GM12878 (cell line): ENCODE results near the gene CLNK. TPM values are rescaled to one million over a fixed set of nuclear protein-coding genes. Genes with fewer than 3 reads are reported as not detected.

Experiments
- ATAC-seq: fragments of 200-7000 bp; cut with Tn5 transposase; 3 replicates; pipeline ENCODE4 v1.9.1; 2020; ENCODE audit warnings: mild to moderate bottlenecking, moderate library complexity
- BruUV-seq: library from RNA; stranded (reverse); fragments of 400-500 nt; replicated peaks from 2 replicates; lab custom pipeline; 2021; lab: Mats Ljungman, UMichigan
- CTCF ChIA-PET: fragments of 300-600 bp; sonication (Branson Sonifier 250); formaldehyde crosslinking; extraction: SDS; loops from one replicate; lab custom pipeline; 2021; ENCODE audit warnings: inconsistent platforms; lab: Yijun Ruan, JAX
- POLR2A ChIA-PET: fragments of 350-600 bp; formaldehyde crosslinking; extraction: SDS; loops from one replicate; lab custom pipeline; 2021; ENCODE audit warnings: inconsistent platforms; lab: Charles Lee
- RAD21 ChIA-PET: fragments of 300-600 bp; sonication (Branson Sonifier 250); formaldehyde crosslinking; loops from one replicate; lab custom pipeline; 2023; ENCODE audit warnings: antibody characterized with exemption; ENCODE audit not compliant: unreplicated experiment; lab: Charles Lee
- SMC1A ChIA-PET: fragments of 300-600 bp; sonication (Branson Sonifier 250); formaldehyde crosslinking; loops from one replicate; lab custom pipeline; 2023; ENCODE audit not compliant: unreplicated experiment, uncharacterized antibody; lab: Charles Lee
- DNase-seq: peaks from one replicate; pipeline ENCODE4 v3.0.0-alpha.2; 2011; ENCODE audit warnings: low read depth, low spot score
- FAIRE-seq: peaks from 3 replicates; lab custom pipeline; 2011; peaks lifted over from hg19 to GRCh38; lab: Jason Lieb, UNC
- H2AFZ ChIP-seq: 2 replicates; pipeline ENCODE4 v1.6.0; 2011; ENCODE audit warnings: low read depth, low read length, control low read depth; ENCODE audit not compliant: control insufficient read depth
- H3K27ac ChIP-seq: 2 replicates; pipeline ENCODE4 v1.5.1; 2011; ENCODE audit warnings: control low read depth; ENCODE audit not compliant: control insufficient read depth, insufficient read depth
- H3K27me3 ChIP-seq, 2 experiments: replicated peaks in 1 of 2; 2 replicates each; pipeline versions ENCODE4 v1.6.0 to v1.6.1; 2011; ENCODE audit warnings: low read length in 1 of 2; ENCODE audit not compliant: control insufficient read depth in 2 of 2, insufficient read depth in 2 of 2
- H3K36me3 ChIP-seq, 2 experiments: 2 replicates each; pipeline ENCODE4 v1.5.1; 2011; ENCODE audit warnings: low read length in 1 of 2; ENCODE audit not compliant: control insufficient read depth in 2 of 2, insufficient read depth in 2 of 2
- H3K4me1 ChIP-seq: 2 replicates; pipeline ENCODE4 v1.6.1; 2011; ENCODE audit warnings: mild to moderate bottlenecking, low read length, moderate library complexity, mixed read lengths; ENCODE audit not compliant: control insufficient read depth, insufficient read depth
- H3K4me2 ChIP-seq: 2 replicates; pipeline ENCODE4 v1.6.0; 2011; ENCODE audit warnings: control low read depth; ENCODE audit not compliant: control insufficient read depth, insufficient read depth
- H3K4me3 ChIP-seq: fragments of 200-600 bp; sonication (generic); 2 replicates; pipeline ENCODE4 v1.5.1; 2016
- H3K79me2 ChIP-seq: 2 replicates; pipeline ENCODE4 v1.6.0; 2011; ENCODE audit warnings: low read length; ENCODE audit not compliant: control insufficient read depth, insufficient read depth
- H3K9ac ChIP-seq: 2 replicates; pipeline ENCODE4 v1.8.0; 2011; ENCODE audit warnings: low read length, control low read depth, mixed read lengths; ENCODE audit not compliant: control insufficient read depth, insufficient read depth
- H3K9me3 ChIP-seq: replicated peaks from 3 replicates; pipeline ENCODE4 v1.5.1; 2011; ENCODE audit warnings: mild to moderate bottlenecking, low read length; ENCODE audit not compliant: control insufficient read depth, insufficient read depth
- H4K20me1 ChIP-seq: 2 replicates; pipeline ENCODE4 v1.6.0; 2011; ENCODE audit not compliant: control insufficient read depth, insufficient read depth
- CEBPB ChIP-seq, 2 experiments: fragments of 150-350 bp in 1 of 2; IDR thresholded peaks; 2 replicates each; pipeline ENCODE4 v1.6.1; 2012 to 2014; ENCODE audit warnings: low read depth in 2 of 2, low read length in 2 of 2, borderline replicate concordance in 1 of 2, inconsistent platforms in 1 of 2
- CHD1 ChIP-seq: IDR thresholded peaks from 2 replicates; pipeline ENCODE4 v1.6.1; 2012; ENCODE audit warnings: low read depth, low read length, improper control_type of control experiment
- RAD21 ChIP-seq: IDR thresholded peaks from 2 replicates; pipeline ENCODE4 v1.6.1; 2011; ENCODE audit warnings: mild to moderate bottlenecking, low read depth, low read length, moderate library complexity; ENCODE audit not compliant: insufficient read depth
- SMAD5 ChIP-seq: IDR thresholded peaks from 2 replicates; pipeline ENCODE4 v1.6.1; 2016; ENCODE audit warnings: antibody characterized with exemption, low read depth
- SPI1 ChIP-seq: IDR thresholded peaks from 2 replicates; pipeline ENCODE4 v1.6.1; 2011; ENCODE audit warnings: low read depth, mild to moderate bottlenecking, low read length, moderate library complexity, borderline replicate concordance; ENCODE audit not compliant: insufficient read depth
- TARDBP ChIP-seq: IDR thresholded peaks from 2 replicates; pipeline ENCODE4 v1.6.1; 2016; ENCODE audit warnings: borderline replicate concordance
- WRNIP1 ChIP-seq: IDR thresholded peaks from 2 replicates; pipeline ENCODE4 v1.6.1; 2011; ENCODE audit warnings: low read depth, low read length, improper control_type of control experiment, borderline replicate concordance
- ZNF274 ChIP-seq: IDR thresholded peaks from one replicate; pipeline ENCODE4 v1.8.0; 2011; ENCODE audit not compliant: insufficient read length, insufficient read depth
- WGBS: methylation state at CpG from one replicate; pipeline ENCODE4 v1.1.6; 2016; ENCODE audit warnings: low lambda C conversion rate; ENCODE audit not compliant: insufficient replicate concordance, insufficient coverage; ENCODE audit errors: missing lambda C conversion rate; 5-methylcytosine and 5-hydroxymethylcytosine counted together
- in situ Hi-C: fragments of 300-500 bp; cut with MboI; formaldehyde crosslinking; loops from 9 replicates; pipeline ENCODE4 v1.14.3; 2018; ENCODE audit warnings: mixed read lengths
- intact Hi-C: fragments of 100-400 bp; cut with micrococcal nuclease; formaldehyde crosslinking; loops from one replicate; pipeline ENCODE4 v1.14.2; 2022; ENCODE audit not compliant: unreplicated experiment
- polyA plus RNA-seq, 11 experiments: library from polyadenylated mRNA; depleted of rRNA in 4 of 11; unstranded in 6 of 11; stranded (reverse) in 5 of 11; fragments of >200 nt; fragmentation: Nextera tagmentation in 4 of 11; fragmentation: Illumina TruSeq in 1 of 11; extraction: Ambion mirVana in 4 of 11; extraction: Trizol in 1 of 11; gene quantifications; 1 replicate in 1 of 11; 2 replicates in 10 of 11; pipeline versions ENCODE4 v1.2.1 to v1.2.3, GENCODE V29; 2011 to 2016; ENCODE audit warnings: inconsistent platforms in 2 of 11, missing spikeins in 2 of 11, low read depth in 1 of 11
- total RNA-seq, 4 experiments: library from RNA; depleted of rRNA in 3 of 4; stranded (reverse); fragments of >200 nt in 3 of 4; fragmentation: Illumina TruSeq in 1 of 4; extraction: Trizol in 1 of 4; gene quantifications; 2 replicates each; pipeline versions ENCODE4 v1.2.1 to v1.2.3, GENCODE V29; 2013 to 2021

The CLNK gene
- total and polyA plus RNA-seq, 10 of the 15 experiments (the other 5 are each of a cell fraction or from before 2014, with no cell fraction given), result 2.1 to 14.3 (median 2.7) TPM

- TF ChIP-seq WRNIP1 (no peak), CHD1 (no peak), RAD21 (no peak), CEBPB (IDR thresholded peaks at IDR 0.05; ENCODE audit: borderline replicate concordance in 1 of 2, low read depth in 2 of 2, low read length in 2 of 2) (no peak), ZNF274 (no peak), SMAD5 (no peak), TARDBP (no peak), SPI1 (no peak)
- no TSS peak for BruUV-seq
- SMC1A ChIA-PET, result interaction anchor here (1.0 to 1.8 kb wide), 4 partner anchors 10 to 41 kb away, joined by 3 to 11 read pairs (median 4); no protein-coding TSS in a partner anchor
- no peaks in the 10 kb centered on the region; the same call in 2 of the 3 replicates for H3K9me3 ChIP-seq
- no peak for ATAC-seq
- 39% methylated on average over 3 of the region's 3 CpGs for WGBS
- H3K27me3 ChIP-seq, result no peaks in the 10 kb centered on the region
- no peaks in the 10 kb centered on the region for H4K20me1 ChIP-seq
- RAD21 ChIA-PET, result no interaction called here
- intact Hi-C loops, result no loop called here
- no peak overlapping the region for H3K4me2 ChIP-seq
- no peak overlapping the region for H3K9ac ChIP-seq
- peaks cover 3% of the 10 kb centered on the region; the same call in 1 of the 2 replicates for H3K4me1 ChIP-seq
- H2AFZ ChIP-seq, result no peak overlapping the region
- in situ Hi-C loops, result no loop called here
- POLR2A ChIA-PET, result interaction anchor here (2.8 kb wide), 1 partner anchor 10 kb away, joined by 7 read pairs; no protein-coding TSS in a partner anchor
- CTCF ChIA-PET, result no interaction called here
- no peaks in the 10 kb centered on the region for H3K79me2 ChIP-seq
- H3K4me3 ChIP-seq, result no peak overlapping the region
- FAIRE-seq, result no peak
- no peak overlapping the region for H3K27ac ChIP-seq
- DNase-seq, result no peak
- no peaks in the 10 kb centered on the region; a peak in 1 of 4 replicates for H3K36me3 ChIP-seq
Observed at GRCh38 chr4:10661047-10661446, 23.5 kb downstream of the CLNK start.
